Globus pallidus (tissue), 1 donor: Measurements from ENCODE around the gene LCMT2.
A peak's percentile ranks its signal among the peaks of the same experiment; 100 is the strongest.

Experiments used
- DNase-seq: peaks from one replicate; pipeline ENCODE4 v3.0.0-alpha.2; 2015; ENCODE audit warnings: low spot score

LCMT2 gene, protein sequence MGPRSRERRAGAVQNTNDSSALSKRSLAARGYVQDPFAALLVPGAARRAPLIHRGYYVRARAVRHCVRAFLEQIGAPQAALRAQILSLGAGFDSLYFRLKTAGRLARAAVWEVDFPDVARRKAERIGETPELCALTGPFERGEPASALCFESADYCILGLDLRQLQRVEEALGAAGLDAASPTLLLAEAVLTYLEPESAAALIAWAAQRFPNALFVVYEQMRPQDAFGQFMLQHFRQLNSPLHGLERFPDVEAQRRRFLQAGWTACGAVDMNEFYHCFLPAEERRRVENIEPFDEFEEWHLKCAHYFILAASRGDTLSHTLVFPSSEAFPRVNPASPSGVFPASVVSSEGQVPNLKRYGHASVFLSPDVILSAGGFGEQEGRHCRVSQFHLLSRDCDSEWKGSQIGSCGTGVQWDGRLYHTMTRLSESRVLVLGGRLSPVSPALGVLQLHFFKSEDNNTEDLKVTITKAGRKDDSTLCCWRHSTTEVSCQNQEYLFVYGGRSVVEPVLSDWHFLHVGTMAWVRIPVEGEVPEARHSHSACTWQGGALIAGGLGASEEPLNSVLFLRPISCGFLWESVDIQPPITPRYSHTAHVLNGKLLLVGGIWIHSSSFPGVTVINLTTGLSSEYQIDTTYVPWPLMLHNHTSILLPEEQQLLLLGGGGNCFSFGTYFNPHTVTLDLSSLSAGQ

GRCh38 chr15:43329960-43330779 is at the start of gene LCMT2:
Gene LCMT2 (minus strand): TSS chr15:43330573. CDS start chr15:43330489, 84 bp downstream.
- peak; percentile 95 for DNase-seq

GRCh38 chr15:43378601-43379000 is 48.2 kb upstream of the LCMT2 start:
- DNase-seq: no peak

- DNase-seq: no peak
These were observed 45.8 kb upstream of the LCMT2 start for GRCh38 chr15:43376017-43376705.

GRCh38 chr15:43370975-43371974 is 40.9 kb upstream of the LCMT2 start, which contains the start of the genes TUBGCP4 and ZSCAN29:
Gene TUBGCP4 (plus strand): TSS chr15:43371101. CDS start chr15:43371355, 254 bp downstream.
Gene ZSCAN29 (minus strand): TSS chr15:43371043. CDS start chr15:43369913, 1,130 bp downstream.
- DNase-seq: peak; percentile 78

DNA sequence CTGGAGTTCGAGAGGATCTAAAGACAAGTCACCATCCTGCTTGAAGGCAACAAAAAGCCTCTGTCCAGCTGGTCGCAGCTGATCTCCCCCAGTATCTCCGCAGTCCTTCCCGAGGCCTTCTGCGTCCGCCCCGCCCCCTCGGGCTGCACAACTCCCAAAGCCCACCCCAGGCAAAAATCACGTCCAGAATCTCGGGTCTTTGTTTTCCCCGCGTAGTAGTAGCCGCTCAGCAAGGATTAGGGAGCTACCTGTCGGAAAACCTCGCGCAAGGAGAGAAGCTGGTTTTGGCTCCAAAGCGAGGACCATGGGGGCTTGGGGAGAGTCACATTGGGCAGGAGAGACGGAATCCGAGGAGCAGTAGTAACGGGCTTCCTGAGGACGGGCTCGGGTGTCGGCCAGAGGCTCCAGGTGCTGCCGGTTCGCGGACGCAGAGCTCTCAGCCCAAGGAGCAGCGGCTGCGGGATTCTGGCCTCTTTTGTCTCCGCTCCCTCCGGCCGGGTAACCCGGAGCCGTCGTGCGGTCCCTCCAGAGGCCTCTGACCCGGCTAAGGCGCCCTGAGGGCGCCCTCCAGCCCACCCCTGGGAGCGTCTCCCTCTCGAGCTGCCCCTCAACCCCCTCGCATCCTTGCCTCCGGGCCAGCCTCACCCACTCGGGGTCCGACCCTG is 40.1 kb upstream of the LCMT2 start:
- peak; percentile 11 for DNase-seq

DNA sequence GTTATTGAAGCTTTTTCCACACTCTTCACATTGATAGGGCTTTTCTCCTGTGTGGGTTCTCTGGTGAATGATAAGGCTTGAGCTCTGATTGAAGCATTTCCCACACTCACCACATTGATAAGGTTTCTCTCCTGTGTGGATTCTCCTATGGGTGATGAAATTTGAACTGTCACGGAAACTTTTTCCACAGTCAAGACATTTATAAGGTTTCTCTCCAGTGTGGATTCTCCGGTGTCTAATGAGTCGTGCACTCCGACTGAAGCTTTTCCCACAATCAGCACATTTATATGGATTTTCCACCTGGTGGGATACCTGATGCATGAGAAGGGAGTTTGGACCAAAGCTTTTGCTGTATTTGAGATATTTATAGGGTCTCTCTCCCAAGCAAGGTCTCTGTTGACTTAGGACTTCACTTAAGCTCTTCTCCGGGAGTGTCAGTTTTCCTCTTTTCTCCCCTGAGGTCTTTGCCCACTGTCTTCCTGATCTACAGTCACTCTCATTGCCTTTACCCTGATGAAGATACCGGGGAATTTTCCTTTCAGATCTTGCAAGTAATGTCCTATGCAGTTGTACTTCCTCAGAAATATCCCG is 31.0 kb upstream of the LCMT2 start:
- no peak for DNase-seq

DNA sequence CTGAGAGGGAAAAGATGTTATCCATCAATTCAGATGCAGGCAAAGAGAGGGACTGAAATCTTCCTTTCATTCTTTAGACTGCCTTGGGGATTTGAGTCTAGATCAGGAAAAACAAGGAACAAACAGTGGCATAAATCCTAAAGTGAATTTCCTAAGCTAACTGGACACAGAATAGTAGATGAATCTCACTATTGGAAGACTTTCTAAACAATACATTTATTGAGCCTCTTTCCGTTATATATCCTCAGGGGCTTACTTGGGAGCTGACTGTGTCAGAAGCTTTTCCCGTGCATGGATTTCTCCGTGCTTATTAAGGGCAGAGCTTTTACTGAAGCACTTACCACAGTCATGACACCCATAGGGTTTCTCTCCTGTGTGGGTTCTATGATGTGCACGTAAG is 30.4 kb upstream of the LCMT2 start:
- DNase-seq: no peak

DNA sequence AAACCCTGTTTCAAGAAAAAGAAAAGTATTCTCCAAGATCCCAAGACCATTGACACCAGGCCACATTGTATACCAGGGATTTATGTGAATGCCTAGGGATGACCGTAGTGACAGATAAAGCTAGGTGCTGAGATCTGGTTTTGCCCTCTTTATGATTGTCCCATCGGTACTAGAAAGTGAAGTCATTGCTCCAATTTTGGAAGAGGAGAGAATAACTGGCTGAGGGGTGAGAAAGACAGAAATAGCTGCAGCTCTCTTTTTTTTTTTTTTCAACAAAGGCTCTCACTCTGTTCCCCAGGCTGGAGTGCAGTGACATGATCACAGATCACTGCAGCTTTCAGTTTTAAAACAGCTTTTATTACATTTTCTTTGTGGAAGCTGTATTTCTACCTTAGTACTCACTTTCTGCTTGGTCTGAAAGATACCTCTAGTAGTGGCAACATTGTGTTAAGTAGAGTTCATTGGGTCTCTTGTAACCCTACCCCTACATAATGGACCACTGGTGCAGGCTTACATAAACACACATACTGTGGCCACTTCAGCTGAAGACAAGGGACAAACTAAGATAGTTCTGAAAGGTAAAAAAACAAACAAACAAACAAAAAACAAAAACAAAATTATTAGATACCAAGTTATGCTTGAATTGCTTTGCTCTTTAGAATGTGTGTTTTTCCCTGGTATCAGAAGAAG is 22.5 kb upstream of the LCMT2 start:
- DNase-seq: no peak

DNA sequence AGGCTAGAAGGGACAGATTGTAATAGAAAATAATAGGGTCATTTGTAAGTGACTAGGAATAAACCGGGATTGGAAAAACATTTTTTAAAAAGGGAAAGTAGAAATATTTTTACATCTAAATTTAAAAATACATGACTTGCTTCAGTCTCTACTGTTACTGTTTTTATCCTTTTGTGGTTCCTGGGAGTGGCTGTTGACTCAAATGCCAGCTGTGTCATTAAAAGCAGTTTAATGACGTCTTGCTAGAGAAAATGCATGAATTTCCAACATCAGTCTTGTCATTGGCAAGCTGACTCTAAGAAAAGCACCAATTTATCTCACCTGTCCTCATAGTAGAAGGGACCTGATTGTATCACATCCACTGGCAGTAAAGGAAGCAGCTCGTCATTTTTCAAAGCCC is 16.7 kb upstream of the LCMT2 start:
- no peak for DNase-seq

- DNase-seq: no peak
These were observed 15.9 kb upstream of the LCMT2 start for GRCh38 chr15:43346305-43346704.

- DNase-seq: no peak
These were observed 361 bp upstream of the LCMT2 start for GRCh38 chr15:43330780-43331087.

GRCh38 chr15:43329217-43329959 is 985 bp downstream of the LCMT2 start:
- peak; percentile 24 for DNase-seq

DNA sequence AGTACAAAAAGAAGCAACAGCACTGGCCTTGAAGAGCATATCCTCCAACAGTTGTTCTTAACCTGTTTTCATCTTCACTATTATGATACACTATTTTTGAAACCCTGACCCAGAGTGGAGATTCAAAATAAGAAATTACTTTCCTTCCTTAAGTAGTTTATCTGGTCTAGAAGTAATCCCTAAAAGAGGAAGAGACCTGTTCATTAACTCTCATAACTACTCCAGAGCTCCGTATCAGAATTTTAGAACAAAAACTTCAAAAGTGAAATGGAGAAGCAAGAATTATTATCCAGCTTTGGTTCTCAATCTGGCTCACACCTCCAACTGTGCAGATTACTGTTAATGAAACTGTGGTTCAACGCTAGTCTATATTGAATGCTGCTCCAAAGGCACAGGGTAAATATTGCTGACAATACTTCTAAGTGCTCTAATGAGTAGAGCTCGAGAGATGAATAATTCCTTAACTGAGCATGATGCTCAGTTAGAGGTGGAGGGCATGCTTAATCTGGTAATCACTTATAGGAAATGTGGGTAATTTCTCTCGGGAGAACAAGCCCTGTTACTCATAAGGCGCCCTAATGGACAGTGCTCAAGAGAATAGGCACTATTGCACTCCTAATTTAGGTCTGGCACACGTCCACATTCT is 5.2 kb downstream of the LCMT2 start:
- DNase-seq: no peak

GRCh38 chr15:43318990-43319771 is 11.2 kb downstream of the LCMT2 start:
- no peak for DNase-seq

DNA sequence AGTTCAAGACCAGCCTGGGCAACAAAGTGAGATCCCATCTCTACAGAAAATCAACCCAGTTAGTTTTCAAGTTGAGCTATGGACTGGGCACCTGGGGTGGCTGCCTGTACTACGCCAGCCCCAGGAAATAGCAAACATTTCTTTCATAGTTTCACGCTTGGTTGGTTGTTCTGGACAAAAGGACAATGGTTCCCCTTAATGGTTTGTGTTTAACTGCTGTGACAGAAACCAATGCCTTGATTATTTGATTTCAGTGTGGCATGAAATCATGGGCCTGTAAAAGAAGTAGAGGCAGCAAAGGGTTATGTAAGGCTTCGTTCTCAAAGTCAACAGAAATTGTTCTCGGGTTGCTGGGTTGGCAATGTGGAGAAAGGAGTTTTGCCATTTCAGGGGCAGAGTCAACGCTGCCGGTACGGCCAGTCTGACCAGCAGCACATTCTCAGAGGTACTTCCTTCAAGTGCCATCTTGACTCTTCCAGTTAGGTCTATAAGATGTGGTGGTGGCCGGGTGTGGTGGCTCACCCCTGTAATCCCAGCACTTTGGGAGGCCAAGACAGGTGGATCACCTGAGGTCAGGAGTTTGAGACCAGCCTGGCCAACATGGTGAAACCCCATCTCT is 12.7 kb downstream of the LCMT2 start:
- no peak for DNase-seq

- no peak for DNase-seq
These were observed 13.4 kb downstream of the LCMT2 start for GRCh38 chr15:43316971-43317346.
